ENCODE data around the gene ADAMTS9.

- TF ChIP-seq EP300 (IDR thresholded peaks at IDR 0.05; ENCODE audit: borderline replicate concordance in 1 of 2, control insufficient read depth in 1 of 2, low read depth in 2 of 2, low read length in 2 of 2) = no peak
- no peak for TF ChIP-seq YY1 (IDR thresholded peaks at IDR 0.05; ENCODE audit: low read depth, low read length)
- TF ChIP-seq PRDM15 (CRISPR knock-in tag; IDR thresholded peaks at IDR 0.05) = no peak
- TF ChIP-seq CUX1 (IDR thresholded peaks at IDR 0.05; ENCODE audit: insufficient replicate concordance, low read depth, low read length) = no peak
- no peak for TF ChIP-seq CTCF (IDR thresholded peaks at IDR 0.05 in 2 of 3, conservative IDR thresholded peaks at IDR 0.05 in 1 of 3; ENCODE audit: control insufficient read depth in 2 of 3, extremely low read depth in 1 of 3, insufficient read depth in 1 of 3, low read depth in 3 of 3, low read length in 3 of 3)
- no peak for TF ChIP-seq IKZF1 (conservative IDR thresholded peaks at IDR 0.05)
- TF ChIP-seq RAD21 (IDR thresholded peaks at IDR 0.05; ENCODE audit: insufficient read depth, low read depth, low read length) = no peak
Observed at GRCh38 chr3:64655160-64655559, 32.6 kb downstream of the ADAMTS9 start.
